ENCODE results near the gene SLC4A3.

Gene SLC4A3

DNA sequence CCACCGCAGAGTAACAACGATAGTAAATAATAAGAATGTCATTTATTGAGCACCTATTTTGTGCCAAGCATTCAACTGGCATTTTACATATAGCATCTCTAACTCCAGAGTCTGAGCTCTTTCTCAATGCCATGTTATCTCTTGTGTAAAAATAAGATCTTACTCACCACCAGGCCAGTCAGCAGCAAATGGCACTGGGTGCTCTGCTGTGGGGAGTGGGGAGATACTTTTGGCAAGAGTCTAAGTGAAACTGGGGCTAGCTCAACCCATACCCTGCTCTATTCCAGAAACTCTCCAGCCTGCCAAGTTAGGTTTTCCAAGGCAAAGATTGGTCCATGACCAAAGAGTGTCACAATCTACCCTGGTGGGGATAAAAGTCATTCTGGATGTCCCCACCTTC, 5.0 kb upstream of the SLC4A3 start:
- Histone ChIP-seq H3K27ac (ENCODE audit: low read depth in 2 of 2, low read length in 2 of 2) (no peak overlapping the region), H3K4me1 (ENCODE audit: control insufficient read depth in 2 of 2, insufficient read depth in 2 of 2, low read length in 2 of 2) (no peaks in the 10 kb centered on the region), H3K9me3 (ENCODE audit: control insufficient read depth in 2 of 2, low read length in 2 of 2) (no peaks in the 10 kb centered on the region), H3K9ac (ENCODE audit: low read depth in 1 of 2, low read length in 2 of 2) (no peak overlapping the region), H3K36me3 (ENCODE audit: control insufficient read depth in 2 of 2, insufficient read depth in 2 of 2, low read length in 2 of 2) (no peaks in the 10 kb centered on the region), H3K27me3 (ENCODE audit: control insufficient read depth in 2 of 2, insufficient read depth in 2 of 2, low read length in 2 of 2) (peaks cover 5 to 8% of the 10 kb centered on the region in 2 donors), H3K4me3 (ENCODE audit: low read length in 2 of 2) (no peak overlapping the region)

DNA sequence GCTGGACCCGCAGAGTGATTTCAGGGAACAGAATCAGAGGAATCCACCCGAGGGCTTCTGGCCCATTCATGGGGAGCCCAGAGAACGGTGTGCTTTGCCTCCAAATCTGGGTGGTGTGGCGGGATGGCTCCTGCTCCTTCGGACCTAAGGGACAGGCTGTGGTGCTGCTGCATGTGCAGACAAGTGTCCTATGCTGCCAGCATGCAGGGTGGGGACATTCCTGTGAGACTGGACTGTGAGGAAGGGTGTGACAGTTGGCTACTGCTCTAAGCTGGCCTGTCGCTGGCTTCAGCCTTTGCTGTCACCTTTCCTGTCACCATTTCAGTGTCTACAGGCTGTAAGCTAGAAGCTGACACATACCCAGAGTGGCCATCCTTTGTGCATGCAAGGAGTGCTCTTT, 2.9 kb upstream of the SLC4A3 start:
- H3K4me3 ChIP-seq (ENCODE audit: low read length in 2 of 2) = no peak overlapping the region
- no peak overlapping the region for H3K27ac ChIP-seq (ENCODE audit: low read depth in 2 of 2, low read length in 2 of 2)
- H3K27me3 ChIP-seq (ENCODE audit: control insufficient read depth in 2 of 2, insufficient read depth in 2 of 2, low read length in 2 of 2) = peaks cover 5 to 13% of the 10 kb centered on the region in 2 donors
- no peaks in the 10 kb centered on the region for H3K4me1 ChIP-seq (ENCODE audit: control insufficient read depth in 2 of 2, insufficient read depth in 2 of 2, low read length in 2 of 2)
- no peak overlapping the region for H3K9ac ChIP-seq (ENCODE audit: low read depth in 1 of 2, low read length in 2 of 2)
- H3K36me3 ChIP-seq (ENCODE audit: control insufficient read depth in 2 of 2, insufficient read depth in 2 of 2, low read length in 2 of 2) = no peaks in the 10 kb centered on the region
- no peaks in the 10 kb centered on the region for H3K9me3 ChIP-seq (ENCODE audit: control insufficient read depth in 2 of 2, low read length in 2 of 2)

DNA sequence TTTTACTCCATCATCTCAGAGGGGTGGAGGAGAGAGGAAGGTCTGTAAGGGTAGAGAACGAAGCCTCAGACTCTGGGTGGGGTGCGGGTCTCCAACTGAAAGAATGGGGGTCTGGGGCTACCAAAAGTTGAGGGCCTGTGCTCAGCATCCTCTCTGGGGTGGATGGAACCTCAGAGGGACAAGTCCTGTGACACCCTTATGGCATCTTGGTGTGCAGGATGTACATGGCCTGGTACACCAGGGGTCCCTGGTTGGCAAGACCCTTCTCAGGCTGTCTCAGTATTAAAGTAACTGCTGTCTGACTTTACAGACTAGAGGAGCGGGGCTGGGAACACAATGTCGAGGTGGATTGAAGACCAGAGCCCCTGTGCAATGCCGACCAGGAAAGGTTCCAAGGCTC, 2.3 kb upstream of the SLC4A3 start:
- H3K27me3 ChIP-seq (ENCODE audit: control insufficient read depth in 2 of 2, insufficient read depth in 2 of 2, low read length in 2 of 2) = peaks cover 5 to 15% of the 10 kb centered on the region in 2 donors
- no peak overlapping the region for H3K27ac ChIP-seq (ENCODE audit: low read depth in 2 of 2, low read length in 2 of 2)

DNA sequence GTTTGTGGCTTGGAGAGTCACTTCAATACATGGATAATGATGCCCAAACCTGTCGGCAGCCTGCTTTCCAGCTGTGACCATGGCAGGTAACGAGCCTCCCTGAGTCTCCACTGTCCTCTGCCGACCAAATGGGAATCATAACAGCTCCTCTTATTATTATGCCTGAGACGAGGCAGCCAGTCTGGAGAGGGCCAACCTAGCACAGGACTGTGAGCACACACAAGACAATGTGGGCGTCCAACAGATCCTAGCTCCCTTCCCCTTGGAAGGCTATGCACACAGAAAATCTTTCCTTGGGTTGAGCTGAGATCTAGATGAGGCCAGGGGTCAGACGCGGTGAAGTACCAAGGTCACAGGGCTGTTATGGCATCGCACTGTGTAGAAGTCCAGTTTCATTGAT, 890 bp upstream of the SLC4A3 start:
- Histone ChIP-seq H3K36me3 (ENCODE audit: control insufficient read depth in 2 of 2, insufficient read depth in 2 of 2, low read length in 2 of 2) (no peaks in the 10 kb centered on the region), H3K9me3 (ENCODE audit: control insufficient read depth in 2 of 2, low read length in 2 of 2) (no peaks in the 10 kb centered on the region), H3K4me1 (ENCODE audit: control insufficient read depth in 2 of 2, insufficient read depth in 2 of 2, low read length in 2 of 2) (no peaks in the 10 kb centered on the region), H3K27ac (ENCODE audit: low read depth in 2 of 2, low read length in 2 of 2) (no peak overlapping the region), H3K27me3 (ENCODE audit: control insufficient read depth in 2 of 2, insufficient read depth in 2 of 2, low read length in 2 of 2) (peaks cover 5 to 16% of the 10 kb centered on the region in 2 donors), H3K9ac (ENCODE audit: low read depth in 1 of 2, low read length in 2 of 2) (no peak overlapping the region), H3K4me3 (ENCODE audit: low read length in 2 of 2) (no peak overlapping the region)

More for the DNA sequence above, 2.3 kb upstream of the SLC4A3 start:
- Histone ChIP-seq H3K36me3 (ENCODE audit: control insufficient read depth in 2 of 2, insufficient read depth in 2 of 2, low read length in 2 of 2) (no peaks in the 10 kb centered on the region), H3K4me1 (ENCODE audit: control insufficient read depth in 2 of 2, insufficient read depth in 2 of 2, low read length in 2 of 2) (no peaks in the 10 kb centered on the region), H3K4me3 (ENCODE audit: low read length in 2 of 2) (no peak overlapping the region), H3K9ac (ENCODE audit: low read depth in 1 of 2, low read length in 2 of 2) (no peak overlapping the region), H3K9me3 (ENCODE audit: control insufficient read depth in 2 of 2, low read length in 2 of 2) (no peaks in the 10 kb centered on the region)

DNA sequence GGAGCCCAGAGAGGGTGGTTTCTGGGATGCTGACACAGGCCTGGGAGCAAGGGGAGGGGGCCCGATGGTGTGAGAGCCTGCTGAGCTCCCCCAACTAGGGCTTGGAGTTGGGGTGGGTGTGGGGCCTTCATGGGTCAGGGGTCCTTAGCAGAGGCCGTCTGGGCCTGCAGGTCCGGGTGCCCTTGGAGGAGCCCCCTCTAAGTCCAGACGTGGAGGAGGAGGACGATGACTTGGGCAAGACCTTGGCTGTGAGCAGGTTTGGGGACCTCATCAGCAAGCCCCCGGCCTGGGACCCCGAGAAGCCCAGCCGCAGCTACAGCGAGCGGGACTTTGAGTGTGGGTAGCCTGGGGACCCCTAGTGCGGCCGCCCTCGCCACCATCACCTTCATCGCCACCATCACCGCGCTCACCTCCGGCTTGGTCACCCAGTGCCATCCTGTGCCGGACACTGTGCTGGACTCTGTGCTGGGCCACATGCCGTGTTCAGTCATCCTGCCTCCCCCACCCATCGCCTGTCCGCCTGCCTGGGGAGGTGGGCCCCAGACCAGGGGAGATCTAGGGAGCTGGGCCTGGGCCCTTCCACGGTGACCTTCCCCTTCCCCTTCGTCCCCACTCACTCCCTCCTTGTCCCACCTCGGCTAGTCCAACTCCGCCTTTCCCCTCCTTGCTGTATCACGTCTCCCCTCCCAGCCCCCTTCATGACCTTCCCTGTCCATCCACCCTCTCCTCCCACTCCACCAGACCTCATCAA, 980 bp downstream of the SLC4A3 start:
- Histone ChIP-seq H3K36me3 (ENCODE audit: control insufficient read depth in 2 of 2, insufficient read depth in 2 of 2, low read length in 2 of 2) (no peaks in the 10 kb centered on the region), H3K4me3 (ENCODE audit: low read length in 2 of 2) (no peak overlapping the region), H3K9me3 (ENCODE audit: control insufficient read depth in 2 of 2, low read length in 2 of 2) (no peaks in the 10 kb centered on the region), H3K27ac (ENCODE audit: low read depth in 2 of 2, low read length in 2 of 2) (no peak overlapping the region), H3K4me1 (ENCODE audit: control insufficient read depth in 2 of 2, insufficient read depth in 2 of 2, low read length in 2 of 2) (no peaks in the 10 kb centered on the region), H3K9ac (ENCODE audit: low read depth in 1 of 2, low read length in 2 of 2) (no peak overlapping the region), H3K27me3 (ENCODE audit: control insufficient read depth in 2 of 2, insufficient read depth in 2 of 2, low read length in 2 of 2) (peaks cover 5 to 16% of the 10 kb centered on the region in 2 donors)

DNA sequence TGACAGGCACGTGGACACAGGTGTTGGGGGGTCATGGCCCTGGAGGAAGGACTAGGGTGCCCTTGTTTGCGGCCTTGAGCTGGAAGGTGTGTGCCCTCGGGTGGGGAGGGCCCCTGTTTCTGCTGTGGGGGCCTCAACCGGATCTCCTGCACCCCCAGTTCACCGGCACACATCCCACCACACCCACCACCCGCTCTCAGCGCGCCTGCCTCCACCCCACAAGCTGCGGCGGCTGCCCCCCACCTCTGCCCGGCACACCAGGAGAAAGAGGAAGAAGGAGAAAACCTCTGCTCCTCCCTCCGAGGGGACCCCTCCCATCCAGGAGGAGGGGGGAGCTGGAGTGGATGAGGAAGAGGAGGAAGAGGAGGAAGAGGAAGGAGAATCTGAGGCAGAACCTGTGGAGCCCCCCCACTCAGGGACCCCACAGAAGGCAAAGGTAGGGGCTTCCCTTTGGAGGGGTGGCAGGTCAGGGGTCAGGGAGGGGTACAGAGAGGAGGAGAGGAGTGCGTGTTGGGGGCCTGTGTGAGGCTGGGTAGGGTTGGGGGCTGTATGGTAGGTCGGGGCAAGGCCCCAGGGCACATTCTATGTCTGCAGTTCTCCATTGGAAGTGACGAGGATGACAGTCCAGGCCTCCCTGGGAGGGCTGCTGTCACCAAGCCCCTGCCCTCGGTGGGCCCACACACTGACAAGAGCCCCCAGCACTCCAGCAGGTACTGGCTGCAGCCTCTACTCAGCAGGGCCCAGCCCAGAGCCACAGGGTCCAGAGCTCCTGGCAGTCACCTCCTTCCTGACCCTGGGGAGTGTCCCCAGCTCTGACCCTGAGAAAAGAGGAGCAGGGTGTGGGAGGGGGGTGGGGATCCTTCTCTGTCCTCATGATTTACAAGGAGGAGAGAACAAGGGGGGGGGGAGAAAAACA, 1.8 kb downstream of the SLC4A3 start:
- H3K9ac ChIP-seq (ENCODE audit: low read depth in 1 of 2, low read length in 2 of 2) = no peak overlapping the region
- H3K4me1 ChIP-seq (ENCODE audit: control insufficient read depth in 2 of 2, insufficient read depth in 2 of 2, low read length in 2 of 2) = no peaks in the 10 kb centered on the region
- no peaks in the 10 kb centered on the region for H3K9me3 ChIP-seq (ENCODE audit: control insufficient read depth in 2 of 2, low read length in 2 of 2)
- H3K4me3 ChIP-seq (ENCODE audit: low read length in 2 of 2) = no peak overlapping the region
- no peak overlapping the region for H3K27ac ChIP-seq (ENCODE audit: low read depth in 2 of 2, low read length in 2 of 2)
- H3K27me3 ChIP-seq (ENCODE audit: control insufficient read depth in 2 of 2, insufficient read depth in 2 of 2, low read length in 2 of 2) = peaks cover 5 to 16% of the 10 kb centered on the region in 2 donors
- H3K36me3 ChIP-seq (ENCODE audit: control insufficient read depth in 2 of 2, insufficient read depth in 2 of 2, low read length in 2 of 2) = no peaks in the 10 kb centered on the region

DNA sequence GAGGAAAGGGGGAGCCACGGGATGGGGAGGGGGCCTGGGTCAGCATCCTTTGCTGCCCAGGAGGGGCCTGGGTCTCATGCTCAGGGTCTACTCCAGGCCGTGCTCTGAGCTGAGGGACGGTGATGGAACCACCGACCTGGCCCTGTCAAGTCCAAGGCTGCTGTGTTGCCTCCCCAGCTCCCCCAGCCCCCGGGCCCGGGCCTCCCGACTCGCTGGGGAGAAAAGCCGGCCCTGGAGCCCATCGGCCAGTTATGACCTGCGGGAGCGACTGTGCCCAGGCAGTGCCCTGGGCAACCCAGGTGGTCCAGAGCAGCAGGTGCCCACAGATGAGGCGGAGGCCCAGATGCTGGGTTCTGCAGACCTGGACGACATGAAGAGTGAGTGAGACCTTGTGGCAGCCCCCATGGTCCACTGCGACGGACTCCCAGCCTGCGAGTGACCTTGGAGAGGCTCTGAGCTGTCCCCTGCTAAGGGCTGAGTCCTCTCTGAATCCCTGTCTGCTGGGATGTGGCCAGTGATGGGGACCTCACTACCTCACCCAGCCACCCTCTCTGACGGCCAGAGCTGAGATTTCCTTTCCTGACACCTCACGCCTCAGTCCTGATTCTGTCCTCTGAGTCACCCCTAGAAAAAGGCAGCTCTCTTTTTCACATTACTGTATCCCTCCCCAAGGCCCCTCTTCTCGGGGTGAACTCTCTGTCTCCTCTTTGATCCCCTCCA, 2.7 kb downstream of the SLC4A3 start:
- Histone ChIP-seq H3K36me3 (ENCODE audit: control insufficient read depth in 2 of 2, insufficient read depth in 2 of 2, low read length in 2 of 2) (no peaks in the 10 kb centered on the region), H3K4me1 (ENCODE audit: control insufficient read depth in 2 of 2, insufficient read depth in 2 of 2, low read length in 2 of 2) (no peaks in the 10 kb centered on the region)

DNA sequence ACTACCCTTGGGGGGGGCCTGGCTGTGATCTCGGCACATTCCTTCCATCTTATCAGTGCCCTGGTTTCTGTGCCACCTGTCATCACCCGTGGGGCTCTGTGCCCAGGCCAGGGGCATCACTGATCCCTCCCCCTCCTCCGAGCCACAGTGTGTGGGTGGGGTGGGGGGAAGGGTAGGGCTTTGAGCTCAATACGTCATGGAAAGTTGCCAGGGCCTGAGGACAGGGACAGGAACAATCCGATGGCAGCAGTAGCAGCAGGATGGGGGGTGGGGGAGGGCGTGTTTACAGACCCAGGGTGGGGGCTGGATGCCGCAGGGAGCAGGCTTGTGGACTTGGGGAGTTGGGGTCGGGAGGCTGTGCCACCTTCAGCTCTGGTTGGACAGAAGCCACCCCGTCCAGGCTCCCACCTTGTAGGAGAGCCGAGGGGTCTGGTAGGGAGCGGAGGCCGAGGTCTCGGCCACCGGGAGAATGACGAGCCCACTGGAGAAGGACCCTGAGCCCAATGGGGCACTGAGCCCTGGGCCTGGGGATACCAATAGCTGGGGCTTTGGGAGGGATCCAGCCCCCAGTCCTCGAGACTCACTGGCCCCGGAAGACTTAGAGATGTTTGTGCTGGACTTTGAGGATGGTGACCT, 3.5 kb downstream of the SLC4A3 start:
- Histone ChIP-seq H3K27ac (ENCODE audit: low read depth in 2 of 2, low read length in 2 of 2) (no peak overlapping the region), H3K27me3 (ENCODE audit: control insufficient read depth in 2 of 2, insufficient read depth in 2 of 2, low read length in 2 of 2) (peaks cover 5 to 16% of the 10 kb centered on the region in 2 donors), H3K4me1 (ENCODE audit: control insufficient read depth in 2 of 2, insufficient read depth in 2 of 2, low read length in 2 of 2) (no peaks in the 10 kb centered on the region), H3K36me3 (ENCODE audit: control insufficient read depth in 2 of 2, insufficient read depth in 2 of 2, low read length in 2 of 2) (no peaks in the 10 kb centered on the region), H3K9ac (ENCODE audit: low read depth in 1 of 2, low read length in 2 of 2) (no peak overlapping the region), H3K4me3 (ENCODE audit: low read length in 2 of 2) (no peak overlapping the region), H3K9me3 (ENCODE audit: control insufficient read depth in 2 of 2, low read length in 2 of 2) (no peaks in the 10 kb centered on the region)

More for the DNA sequence above, 2.7 kb downstream of the SLC4A3 start:
- H3K4me3 ChIP-seq (ENCODE audit: low read length in 2 of 2) = no peak overlapping the region
- no peaks in the 10 kb centered on the region for H3K9me3 ChIP-seq (ENCODE audit: control insufficient read depth in 2 of 2, low read length in 2 of 2)
- peaks cover 5 to 16% of the 10 kb centered on the region in 2 donors for H3K27me3 ChIP-seq (ENCODE audit: control insufficient read depth in 2 of 2, insufficient read depth in 2 of 2, low read length in 2 of 2)
- H3K27ac ChIP-seq (ENCODE audit: low read depth in 2 of 2, low read length in 2 of 2) = no peak overlapping the region
- H3K9ac ChIP-seq (ENCODE audit: low read depth in 1 of 2, low read length in 2 of 2) = no peak overlapping the region

DNA sequence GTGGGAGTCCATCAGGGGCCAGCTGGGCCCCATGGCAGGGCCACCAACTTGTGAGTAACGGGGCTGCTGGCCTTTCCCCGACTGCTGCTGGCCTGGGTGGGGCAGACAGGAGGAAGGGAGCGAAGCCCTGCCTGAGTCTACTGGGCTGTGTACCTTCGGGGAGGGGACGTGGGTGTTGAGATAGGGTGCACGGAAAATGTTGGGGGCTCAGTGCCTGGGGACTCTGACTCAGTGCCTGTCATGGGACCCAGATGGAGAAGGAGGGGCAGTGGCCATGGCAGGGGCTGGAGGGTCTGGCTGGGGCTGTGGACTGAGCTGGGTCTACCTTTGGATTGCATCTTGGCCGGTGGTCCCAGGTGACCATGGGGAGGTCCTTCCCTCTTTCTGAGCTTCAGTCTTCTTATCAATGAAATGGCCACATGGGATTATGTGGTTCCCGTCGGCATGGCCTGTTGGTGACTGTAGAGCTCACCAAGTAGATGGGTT, 4.0 kb downstream of the SLC4A3 start:
- no peaks in the 10 kb centered on the region for H3K4me1 ChIP-seq (ENCODE audit: control insufficient read depth in 2 of 2, insufficient read depth in 2 of 2, low read length in 2 of 2)
- no peak overlapping the region for H3K4me3 ChIP-seq (ENCODE audit: low read length in 2 of 2)
- no peak overlapping the region for H3K9ac ChIP-seq (ENCODE audit: low read depth in 1 of 2, low read length in 2 of 2)
- no peaks in the 10 kb centered on the region for H3K9me3 ChIP-seq (ENCODE audit: control insufficient read depth in 2 of 2, low read length in 2 of 2)
- H3K27me3 ChIP-seq (ENCODE audit: control insufficient read depth in 2 of 2, insufficient read depth in 2 of 2, low read length in 2 of 2) = peaks cover 4 to 14% of the 10 kb centered on the region in 2 donors
- H3K36me3 ChIP-seq (ENCODE audit: control insufficient read depth in 2 of 2, insufficient read depth in 2 of 2, low read length in 2 of 2) = no peaks in the 10 kb centered on the region
- no peak overlapping the region for H3K27ac ChIP-seq (ENCODE audit: low read depth in 2 of 2, low read length in 2 of 2)

Data from mucosa of rectum (tissue), 2 donors.